H9 (cell line): ENCODE results near the gene MAN1B1. TPM values are rescaled to one million over a fixed set of nuclear protein-coding genes. Genes with fewer than 3 reads are reported as not detected.

Experiments
- DNase-seq: peaks from one replicate; pipeline ENCODE4 v3.0.0-alpha.2; 2017
- H2AFZ ChIP-seq: one replicate; pipeline ENCODE4 v1.6.1; 2013; ENCODE audit warnings: mild to moderate bottlenecking, low read length, control low read depth, moderate library complexity
- H2AK5ac ChIP-seq: 2 replicates; pipeline ENCODE4 v1.6.1; 2013; ENCODE audit warnings: low read length, control low read depth, mixed read lengths; ENCODE audit not compliant: insufficient read length
- H2BK120ac ChIP-seq: one replicate; pipeline ENCODE4 v1.6.1; 2013; ENCODE audit warnings: low read depth, mild to moderate bottlenecking, low read length, control low read depth, inconsistent platforms; ENCODE audit not compliant: poor library complexity, severe bottlenecking
- H2BK12ac ChIP-seq: 2 replicates; pipeline ENCODE4 v1.6.1; 2013; ENCODE audit warnings: low read length, control low read depth, mixed read lengths, low read depth; ENCODE audit not compliant: insufficient read length
- H2BK15ac ChIP-seq: 2 replicates; pipeline ENCODE4 v1.6.1; 2013; ENCODE audit warnings: low read depth, low read length, control low read depth
- H2BK20ac ChIP-seq: one replicate; pipeline ENCODE4 v1.6.1; 2013; ENCODE audit warnings: low read depth, mild to moderate bottlenecking, low read length, control low read depth, inconsistent platforms; ENCODE audit not compliant: poor library complexity, severe bottlenecking
- H2BK5ac ChIP-seq: 2 replicates; pipeline ENCODE4 v1.6.1; 2013; ENCODE audit warnings: low read length, control low read depth, mixed read lengths; ENCODE audit not compliant: insufficient read length
- H3K14ac ChIP-seq: 2 replicates; pipeline ENCODE4 v1.6.1; 2013; ENCODE audit warnings: low read length, control low read depth; ENCODE audit not compliant: insufficient read depth
- H3K18ac ChIP-seq: 2 replicates; pipeline ENCODE4 v1.6.1; 2013; ENCODE audit warnings: low read depth, mild to moderate bottlenecking, mixed read lengths, low read length, control low read depth; ENCODE audit not compliant: insufficient read length
- H3K23ac ChIP-seq: 2 replicates; pipeline ENCODE4 v1.6.1; 2013; ENCODE audit warnings: low read length, control low read depth, mixed read lengths, low read depth; ENCODE audit not compliant: insufficient read length
- H3K23me2 ChIP-seq: 2 replicates; pipeline ENCODE4 v1.6.1; 2013; ENCODE audit warnings: low read depth, mild to moderate bottlenecking, mixed read lengths, low read length, control low read depth; ENCODE audit not compliant: insufficient read length, poor library complexity, severe bottlenecking
- H3K27ac ChIP-seq: 2 replicates; pipeline ENCODE4 v1.5.1; 2013; ENCODE audit warnings: low read length, control low read depth, mixed read lengths, low read depth; ENCODE audit not compliant: insufficient read length
- H3K27me3 ChIP-seq: 2 replicates; pipeline ENCODE4 v1.6.1; 2013; ENCODE audit warnings: low read length, control low read depth, inconsistent platforms; ENCODE audit not compliant: insufficient read depth
- H3K4ac ChIP-seq: 2 replicates; pipeline ENCODE4 v1.6.1; 2013; ENCODE audit warnings: low read depth, mild to moderate bottlenecking, control low read depth, inconsistent platforms, low read length, moderate library complexity
- H3K4me1 ChIP-seq: 2 replicates; pipeline ENCODE4 v1.6.1; 2013; ENCODE audit warnings: low read length, control low read depth, inconsistent platforms; ENCODE audit not compliant: insufficient read depth
- H3K4me2 ChIP-seq: 2 replicates; pipeline ENCODE4 v1.6.1; 2013; ENCODE audit warnings: low read length, control low read depth, mixed read lengths; ENCODE audit not compliant: insufficient read length, insufficient read depth
- H3K56ac ChIP-seq: 2 replicates; pipeline ENCODE4 v1.6.1; 2013; ENCODE audit warnings: low read depth, mild to moderate bottlenecking, mixed read lengths, low read length, control low read depth; ENCODE audit not compliant: insufficient read length
- H3K79me1 ChIP-seq: 2 replicates; pipeline ENCODE4 v1.6.1; 2013; ENCODE audit warnings: low read depth, mild to moderate bottlenecking, moderate library complexity, low read length, control low read depth, inconsistent platforms; ENCODE audit not compliant: insufficient read depth, poor library complexity, severe bottlenecking
- H3K79me2 ChIP-seq: 2 replicates; pipeline ENCODE4 v1.6.1; 2013; ENCODE audit warnings: low read length, control low read depth, inconsistent platforms; ENCODE audit not compliant: insufficient read depth
- H3K9ac ChIP-seq: 2 replicates; pipeline ENCODE4 v1.6.1; 2013; ENCODE audit warnings: low read length, control low read depth, mixed read lengths; ENCODE audit not compliant: insufficient read length; ENCODE audit errors: extremely low read depth
- H3K9me3 ChIP-seq: one replicate; pipeline ENCODE4 v1.6.1; 2013; ENCODE audit warnings: low read depth, low read length, inconsistent platforms; ENCODE audit not compliant: control insufficient read depth
- H3T11ph ChIP-seq: one replicate; pipeline ENCODE4 v1.6.1; 2013; ENCODE audit warnings: mild to moderate bottlenecking, low read length, control low read depth, inconsistent platforms
- H4K20me1 ChIP-seq: one replicate; pipeline ENCODE4 v1.6.1; 2013; ENCODE audit not compliant: control insufficient read depth, insufficient read length, insufficient read depth
- H4K5ac ChIP-seq: 2 replicates; pipeline ENCODE4 v1.6.1; 2013; ENCODE audit warnings: low read depth, mild to moderate bottlenecking, mixed read lengths, low read length, control low read depth; ENCODE audit not compliant: insufficient read length
- H4K8ac ChIP-seq: replicated peaks from 2 replicates; pipeline ENCODE4 v1.6.1; 2013; ENCODE audit warnings: low read length, control low read depth, mixed read lengths, low read depth; ENCODE audit not compliant: insufficient read length
- H4K91ac ChIP-seq: 2 replicates; pipeline ENCODE4 v1.6.1; 2013; ENCODE audit warnings: low read depth, mild to moderate bottlenecking, moderate library complexity, mixed read lengths, low read length, control low read depth; ENCODE audit not compliant: insufficient read length
- H3K27ac Mint-ChIP-seq, 3 experiments: 2 replicates in 2 of 3; 3 replicates in 1 of 3; pipeline ENCODE4 v1.8.0; 2020 to 2021; ENCODE audit warnings: mixed read lengths in 3 of 3, mild to moderate bottlenecking in 1 of 3, moderate library complexity in 1 of 3
- H3K27me3 Mint-ChIP-seq: 2 replicates; pipeline ENCODE4 v1.8.0; 2021; ENCODE audit warnings: low read depth, mild to moderate bottlenecking, moderate library complexity, mixed read lengths
- H3K36me3 Mint-ChIP-seq, 3 experiments: 2 replicates in 2 of 3; 3 replicates in 1 of 3; pipeline ENCODE4 v1.8.0; 2020 to 2021; ENCODE audit warnings: low read depth in 3 of 3, mixed read lengths in 3 of 3; ENCODE audit not compliant: insufficient read depth in 1 of 3
- H3K4me1 Mint-ChIP-seq, 2 experiments: 2 replicates each; pipeline ENCODE4 v1.8.0; 2020; ENCODE audit warnings: mixed read lengths in 2 of 2
- H3K4me3 Mint-ChIP-seq, 2 experiments: 2 replicates in 1 of 2; 3 replicates in 1 of 2; pipeline ENCODE4 v1.8.0; 2020 to 2021; ENCODE audit warnings: mild to moderate bottlenecking in 2 of 2, mixed read lengths in 2 of 2, moderate library complexity in 1 of 2
- H3K9me3 Mint-ChIP-seq, 2 experiments: 2 replicates in 1 of 2; 3 replicates in 1 of 2; pipeline ENCODE4 v1.8.0; 2020; ENCODE audit warnings: mild to moderate bottlenecking in 2 of 2, mixed read lengths in 2 of 2, moderate library complexity in 1 of 2
- CTCF ChIP-seq: fragments of 200-600 bp; sonication (generic); conservative IDR thresholded peaks from 3 replicates; pipeline ENCODE4 v1.8.0; 2021; ENCODE audit warnings: antibody characterized with exemption, mild to moderate bottlenecking
- WGBS: extraction: QIAGEN DNeasy Blood & Tissue Kit; methylation state at CpG from one replicate; pipeline ENCODE4 v1.1.7; 2013; ENCODE audit warnings: missing lambda C conversion rate, low lambda C conversion rate, mixed read lengths; ENCODE audit not compliant: insufficient read length; ENCODE audit errors: extremely low coverage; 5-methylcytosine and 5-hydroxymethylcytosine counted together
- total RNA-seq: library from RNA; stranded (reverse); gene quantifications from 2 replicates; pipeline ENCODE4 v1.2.1, GENCODE V29; 2021

The MAN1B1 gene
- total RNA-seq, 1 experiment from 2014 or later = 34.9 TPM

- no peak overlapping the region for H3K27ac ChIP-seq
- H2BK15ac ChIP-seq = no peak overlapping the region
- H4K91ac ChIP-seq = no peak overlapping the region
- no peak overlapping the region for H2AK5ac ChIP-seq
- no peak overlapping the region for H3K23ac ChIP-seq
- peaks cover 35% of the 10 kb centered on the region for H3K27me3 Mint-ChIP-seq
- no peak overlapping the region for H4K8ac ChIP-seq
- H2BK120ac ChIP-seq = no peak overlapping the region
- WGBS = no CpG with 5 or more reads among the region's 19 CpGs
- H3K79me1 ChIP-seq = no peaks in the 10 kb centered on the region
- H4K20me1 ChIP-seq = no peaks in the 10 kb centered on the region
- no peak overlapping the region for H2BK12ac ChIP-seq
- no peaks in the 10 kb centered on the region for H3K23me2 ChIP-seq
- no peak overlapping the region for H3K56ac ChIP-seq
- no peak overlapping the region for H3K4me2 ChIP-seq
- H3K27ac Mint-ChIP-seq = no peak overlapping the region
- no peak overlapping the region for H2BK5ac ChIP-seq
- no peaks in the 10 kb centered on the region for H3K9me3 ChIP-seq
- H3K18ac ChIP-seq = no peak overlapping the region
- no peak overlapping the region for H3K4ac ChIP-seq
- H2AFZ ChIP-seq = no peak overlapping the region
- H3T11ph ChIP-seq = no peak overlapping the region
- no peak overlapping the region; the same call in 1 of the 2 replicates for H3K14ac ChIP-seq
- H3K27me3 ChIP-seq = no peaks in the 10 kb centered on the region
- H2BK20ac ChIP-seq = no peak overlapping the region
- no peak for DNase-seq
- no peaks in the 10 kb centered on the region; the same call in 1 of the 2 replicates for H3K4me1 ChIP-seq
- H3K9ac ChIP-seq = no peak overlapping the region
- no peaks in the 10 kb centered on the region for H3K79me2 ChIP-seq
- TF ChIP-seq CTCF = no peak
- H3K9me3 Mint-ChIP-seq = no peaks in the 10 kb centered on the region; a peak in 2 of 5 replicates
- no peak overlapping the region for H3K4me3 Mint-ChIP-seq
- H3K4me1 Mint-ChIP-seq = peaks cover 0 to 11% of the 10 kb centered on the region in 2 experiments; a peak in 2 of 4 replicates
- no peak overlapping the region for H4K5ac ChIP-seq
- H3K36me3 Mint-ChIP-seq = no peaks in the 10 kb centered on the region
Measured at GRCh38 chr9:137148661-137149060, 61.9 kb downstream of the MAN1B1 start.
